ENCODE results near the gene TUBB8.
"Not testable (repeated sequence)": the region's sequence is repeated elsewhere in the genome, so short reads cannot be mapped to it uniquely, and the experiment has no call there.

TUBB8 gene

GRCh38 chr10:48996-49395 is at the start of gene TUBB8:
Gene TUBB8, minus strand, starts transcription at chr10:49296. Its CDS starts 58 bp downstream, at chr10:49238.
- DNase-seq (ENCODE audit: low spot score): no peak

- no peak for DNase-seq (ENCODE audit: low spot score)
Measured at GRCh38 chr10:96466-96865, 47.4 kb upstream of the TUBB8 start.

- DNase-seq (ENCODE audit: low spot score): no peak
Measured at GRCh38 chr10:95356-96115, 46.4 kb upstream of the TUBB8 start.

GRCh38 chr10:94613-95012 is 45.5 kb upstream of the TUBB8 start:
- DNase-seq (ENCODE audit: low spot score): no peak

GRCh38 chr10:92846-93245 is 43.8 kb upstream of the TUBB8 start:
- DNase-seq (ENCODE audit: low spot score): no peak

- DNase-seq (ENCODE audit: low spot score): no peak
Measured at GRCh38 chr10:92153-92552, 43.1 kb upstream of the TUBB8 start.

GRCh38 chr10:91313-91712 is 42.2 kb upstream of the TUBB8 start:
- DNase-seq (ENCODE audit: low spot score): no peak

- DNase-seq (ENCODE audit: low spot score): no peak
Measured at GRCh38 chr10:90161-90560, 41.1 kb upstream of the TUBB8 start.

- DNase-seq (ENCODE audit: low spot score): no peak
Measured at GRCh38 chr10:89248-89647, 40.2 kb upstream of the TUBB8 start.

- no peak for DNase-seq (ENCODE audit: low spot score)
Measured at GRCh38 chr10:88253-88652, 39.2 kb upstream of the TUBB8 start.

GRCh38 chr10:87177-88080 is 38.3 kb upstream of the TUBB8 start:
- DNase-seq (ENCODE audit: low spot score): no peak

- DNase-seq (ENCODE audit: low spot score): no peak
Measured at GRCh38 chr10:86031-86430, 36.9 kb upstream of the TUBB8 start.

GRCh38 chr10:85044-85443 is 35.9 kb upstream of the TUBB8 start:
- DNase-seq (ENCODE audit: low spot score): no peak

GRCh38 chr10:83930-84530 is 34.9 kb upstream of the TUBB8 start:
- DNase-seq (ENCODE audit: low spot score): no peak

GRCh38 chr10:80477-81105 is 31.5 kb upstream of the TUBB8 start:
- DNase-seq (ENCODE audit: low spot score): no peak

GRCh38 chr10:79532-80215 is 30.6 kb upstream of the TUBB8 start:
- DNase-seq (ENCODE audit: low spot score): no peak

- DNase-seq (ENCODE audit: low spot score): no peak
Measured at GRCh38 chr10:78556-78955, 29.5 kb upstream of the TUBB8 start.

- DNase-seq (ENCODE audit: low spot score): not testable (repeated sequence)
Measured at GRCh38 chr10:74266-74621, 25.1 kb upstream of the TUBB8 start.

- not testable (repeated sequence) for DNase-seq (ENCODE audit: low spot score)
Measured at GRCh38 chr10:73543-74265, 24.6 kb upstream of the TUBB8 start.

GRCh38 chr10:68156-68555 is 19.1 kb upstream of the TUBB8 start:
- DNase-seq (ENCODE audit: low spot score): not testable (repeated sequence)

GRCh38 chr10:49926-50325 is 830 bp upstream of the TUBB8 start:
- not testable (repeated sequence) for DNase-seq (ENCODE audit: low spot score)
